Gastrocnemius medialis (tissue), 4 donors: ENCODE results near the gene PEX6. TPM values are rescaled to one million over a fixed set of nuclear protein-coding genes. Genes with fewer than 3 reads are reported as not detected.

Experiments used
- ATAC-seq, 2 donors: fragments of 150-250 bp; one replicate each; pipeline ENCODE4 v1.9.1; 2016
- DNase-seq, 2 donors: peaks; one replicate each; pipeline ENCODE4 v3.0.0-alpha.2; 2019
- H3K27ac ChIP-seq, 4 donors: fragments of 200-600 bp; sonication (generic); 1 replicate in 1 of 4; 2 replicates in 3 of 4; pipeline ENCODE4 v1.5.1; 2016 to 2018; ENCODE audit warnings: mild to moderate bottlenecking in 2 of 4, moderate library complexity in 1 of 4
- H3K27me3 ChIP-seq, 3 donors: fragments of 200-600 bp; sonication (generic) in 2 of 3; 1 replicate in 1 of 3; 2 replicates in 2 of 3; pipeline versions ENCODE4 v1.5.1 to v1.6.0; 2016 to 2019; ENCODE audit warnings: mild to moderate bottlenecking in 1 of 3, moderate library complexity in 1 of 3
- H3K36me3 ChIP-seq, 2 donors: fragments of 200-600 bp; sonication (generic) in 1 of 2; one replicate each; pipeline ENCODE4 v1.5.1; 2017 to 2018
- H3K4me1 ChIP-seq, 2 donors: fragments of 200-600 bp; sonication (generic) in 1 of 2; one replicate each; pipeline ENCODE4 v1.5.1; 2016 to 2017; ENCODE audit warnings: mild to moderate bottlenecking in 2 of 2
- H3K4me3 ChIP-seq, 4 donors: fragments of 200-600 bp; sonication (generic) in 3 of 4; 1 replicate in 1 of 4; 2 replicates in 3 of 4; pipeline ENCODE4 v1.5.1; 2016 to 2019; ENCODE audit warnings: mild to moderate bottlenecking in 2 of 4
- H3K9me3 ChIP-seq, 3 donors: fragments of 200-600 bp; sonication (generic) in 2 of 3; 1 replicate in 1 of 3; 2 replicates in 2 of 3; pipeline ENCODE4 v1.5.1; 2016 to 2019
- POLR2A ChIP-seq, 2 donors: fragments of 450-650 bp; IDR thresholded peaks; one replicate each; pipeline ENCODE4 v1.6.1; 2017; ENCODE audit warnings: antibody characterized with exemption in 2 of 2, mild to moderate bottlenecking in 2 of 2, moderate library complexity in 2 of 2
- in situ Hi-C, 4 donors: fragments of 200-750 bp; cut with MboI; loops; one replicate each; pipeline versions ENCODE4 v1.15.0 to v1.8.0; 2017; ENCODE audit warnings: low sequenced_read_pairs in 4 of 4
- intact Hi-C: fragments of 100-400 bp; cut with DNase I; formaldehyde crosslinking; loops from one replicate; pipeline ENCODE4 v1.15.1; 2023; ENCODE audit warnings: low total_unique reads
- total RNA-seq, 4 donors: library from RNA; depleted of rRNA; stranded (reverse); fragments of >200 nt; gene quantifications; one replicate each; pipeline versions ENCODE4 v1.1.0 to v1.2.3, GENCODE V29; 2016
- TF ChIP-seq, protein P1 (sequence below), 5 experiments: fragments of 450-650 bp in 3 of 5; fragments of 200-600 bp in 2 of 5; sonication (generic) in 2 of 5; IDR thresholded peaks in 4 of 5; conservative IDR thresholded peaks in 1 of 5; 1 replicate in 4 of 5; 2 replicates in 1 of 5; pipeline ENCODE4 v1.5.1; 2016 to 2019; ENCODE audit warnings: antibody characterized with exemption in 5 of 5, mild to moderate bottlenecking in 3 of 5, moderate library complexity in 3 of 5

The PEX6 gene
- total RNA-seq, 4 donors from 2014 or later = 7.4 to 45.1 (median 12.6) TPM

DNA sequence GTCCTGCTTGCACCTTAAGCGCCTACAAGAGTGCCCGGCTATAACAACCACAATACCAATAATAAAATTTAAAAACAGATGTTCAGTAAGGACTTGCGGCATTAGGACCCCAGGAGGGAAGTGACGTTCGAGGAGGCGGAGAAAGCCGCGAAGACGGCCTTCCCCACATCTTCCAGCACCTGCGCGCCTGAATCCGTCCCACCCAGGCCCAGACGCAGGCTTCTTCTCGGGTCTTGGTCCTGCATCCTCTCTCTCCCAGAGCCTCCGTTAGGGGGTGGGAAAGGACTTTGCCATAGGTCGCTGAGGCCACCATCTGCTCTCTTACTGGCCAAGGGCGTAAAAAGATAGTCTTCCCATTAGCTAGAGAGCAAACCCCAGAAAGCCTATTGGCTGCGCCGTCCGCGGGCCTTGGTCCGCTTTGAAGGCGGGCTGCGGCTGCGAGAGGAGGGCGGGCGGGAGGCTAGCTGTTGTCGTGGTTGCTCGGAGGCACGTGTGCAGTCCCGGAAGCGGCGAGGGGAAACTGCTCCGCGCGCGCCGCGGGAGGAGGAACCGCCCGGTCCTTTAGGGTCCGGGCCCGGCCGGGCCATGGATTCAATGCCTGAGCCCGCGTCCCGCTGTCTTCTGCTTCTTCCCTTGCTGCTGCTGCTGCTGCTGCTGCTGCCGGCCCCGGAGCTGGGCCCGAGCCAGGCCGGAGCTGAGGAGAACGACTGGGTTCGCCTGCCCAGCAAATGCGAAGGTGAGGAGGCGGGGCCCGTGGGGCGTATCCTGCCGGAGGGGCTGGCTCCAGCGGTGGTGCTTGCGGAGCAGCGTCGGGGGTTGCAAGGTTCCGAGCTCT is 49.8 kb downstream of the PEX6 start, which contains the start of gene CNPY3:
Gene CNPY3, plus strand, starts transcription at position 495 of the 835 bp plus-strand sequence. Its CDS starts 91 bp downstream, at position 586.
- DNase-seq (peak; percentile 90 to 92), ATAC-seq (peak; percentile 96)
- Histone ChIP-seq H3K27me3 (no peaks in the 10 kb centered on the region), H3K4me3 (peak within 1 kb of the TSS; percentile 74 to 93 (median 82)), H3K9me3 (no peaks in the 10 kb centered on the region), H3K4me1 (peaks cover 17 to 19% of the 10 kb centered on the region in 2 donors), H3K27ac (peak within 1 kb of the TSS; percentile 79 to 94 (median 88)), H3K36me3 (peaks cover 0 to 3% of the 10 kb centered on the region in 2 donors)
- intact Hi-C loops (loop anchor here (1.0 to 2.0 kb wide), 2 partner anchors 56 to 125 kb away; partner anchors contain the start of gene PPP2R5D), in situ Hi-C loops (no loop called here)
- TF ChIP-seq POLR2A (IDR thresholded peaks at IDR 0.05) = peak; percentile 41 to 47
- TF ChIP-seq, protein P1, sequence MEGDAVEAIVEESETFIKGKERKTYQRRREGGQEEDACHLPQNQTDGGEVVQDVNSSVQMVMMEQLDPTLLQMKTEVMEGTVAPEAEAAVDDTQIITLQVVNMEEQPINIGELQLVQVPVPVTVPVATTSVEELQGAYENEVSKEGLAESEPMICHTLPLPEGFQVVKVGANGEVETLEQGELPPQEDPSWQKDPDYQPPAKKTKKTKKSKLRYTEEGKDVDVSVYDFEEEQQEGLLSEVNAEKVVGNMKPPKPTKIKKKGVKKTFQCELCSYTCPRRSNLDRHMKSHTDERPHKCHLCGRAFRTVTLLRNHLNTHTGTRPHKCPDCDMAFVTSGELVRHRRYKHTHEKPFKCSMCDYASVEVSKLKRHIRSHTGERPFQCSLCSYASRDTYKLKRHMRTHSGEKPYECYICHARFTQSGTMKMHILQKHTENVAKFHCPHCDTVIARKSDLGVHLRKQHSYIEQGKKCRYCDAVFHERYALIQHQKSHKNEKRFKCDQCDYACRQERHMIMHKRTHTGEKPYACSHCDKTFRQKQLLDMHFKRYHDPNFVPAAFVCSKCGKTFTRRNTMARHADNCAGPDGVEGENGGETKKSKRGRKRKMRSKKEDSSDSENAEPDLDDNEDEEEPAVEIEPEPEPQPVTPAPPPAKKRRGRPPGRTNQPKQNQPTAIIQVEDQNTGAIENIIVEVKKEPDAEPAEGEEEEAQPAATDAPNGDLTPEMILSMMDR (IDR thresholded peaks at IDR 0.05 in 4 of 5, conservative IDR thresholded peaks at IDR 0.05 in 1 of 5) = peak in 2 of 5 experiments; percentile 17 to 24

DNA sequence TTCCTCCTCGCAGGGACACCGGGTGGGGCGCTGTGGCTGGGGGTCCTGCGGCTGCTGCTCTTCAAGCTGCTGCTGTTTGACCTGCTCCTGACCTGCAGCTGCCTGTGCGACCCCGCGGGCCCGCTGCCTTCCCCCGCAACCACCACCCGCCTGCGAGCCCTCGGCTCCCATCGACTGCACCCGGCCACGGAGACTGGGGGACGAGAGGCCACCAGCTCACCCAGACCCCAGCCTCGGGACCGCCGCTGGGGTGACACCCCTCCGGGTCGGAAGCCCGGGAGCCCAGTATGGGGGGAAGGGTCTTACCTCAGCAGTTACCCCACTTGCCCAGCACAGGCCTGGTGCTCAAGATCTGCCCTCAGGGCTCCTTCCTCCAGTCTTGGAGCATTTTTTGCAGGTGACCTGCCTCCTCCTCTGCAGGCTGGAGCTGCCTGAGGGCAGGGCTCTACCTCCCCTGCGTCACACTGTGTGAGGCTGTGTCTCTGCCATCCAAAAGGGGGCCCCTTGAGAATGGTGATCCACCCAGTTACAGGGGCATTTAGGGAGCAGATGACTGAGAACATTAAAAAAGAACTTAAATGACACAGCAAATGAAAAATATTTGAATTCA is 53.6 kb downstream of the PEX6 start:
- in situ Hi-C loops = no loop called here
- TF ChIP-seq POLR2A (IDR thresholded peaks at IDR 0.05) = no peak
- TF ChIP-seq, protein P1 (IDR thresholded peaks at IDR 0.05 in 4 of 5, conservative IDR thresholded peaks at IDR 0.05 in 1 of 5) = no peak
- intact Hi-C loops = no loop called here
- Histone ChIP-seq H3K36me3 (no peaks in the 10 kb centered on the region), H3K4me3 (no peak overlapping the region), H3K27ac (no peak overlapping the region), H3K4me1 (peaks cover 10 to 13% of the 10 kb centered on the region in 2 donors), H3K9me3 (no peaks in the 10 kb centered on the region), H3K27me3 (no peaks in the 10 kb centered on the region)
- DNase-seq (no peak), ATAC-seq (no peak)

DNA sequence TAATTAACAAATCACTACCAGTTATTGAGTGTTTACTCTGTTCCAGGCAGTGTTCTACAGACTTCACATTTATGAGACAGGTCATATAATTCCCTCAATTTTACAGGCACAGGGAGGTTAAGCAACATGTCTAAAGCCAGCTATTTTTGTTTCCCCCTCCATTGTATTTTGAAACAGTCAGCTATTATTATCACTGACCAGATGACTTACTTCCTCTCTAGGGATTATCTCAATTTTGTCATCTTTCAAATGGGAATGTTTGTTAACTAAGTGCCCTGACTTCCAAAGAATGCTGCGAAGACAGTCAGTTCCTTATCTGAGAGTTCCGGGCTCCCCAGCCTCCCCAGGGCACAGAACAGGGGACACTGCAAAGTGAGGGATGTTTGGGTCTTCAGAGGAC is 55.3 kb downstream of the PEX6 start:
- Histone ChIP-seq H3K4me1 (peaks cover 3 to 5% of the 10 kb centered on the region in 2 donors), H3K36me3 (no peaks in the 10 kb centered on the region), H3K9me3 (no peaks in the 10 kb centered on the region), H3K27ac (no peak overlapping the region), H3K27me3 (no peaks in the 10 kb centered on the region), H3K4me3 (no peak overlapping the region)
- TF ChIP-seq, protein P1 (IDR thresholded peaks at IDR 0.05 in 4 of 5, conservative IDR thresholded peaks at IDR 0.05 in 1 of 5) = no peak
- TF ChIP-seq POLR2A (IDR thresholded peaks at IDR 0.05) = no peak
- ATAC-seq = no peak
- in situ Hi-C loops (loop anchor here in 1 of 4 donors (25.0 kb wide), 1 partner anchor 414 kb away; no protein-coding TSS in a partner anchor), intact Hi-C loops (no loop called here)
- DNase-seq = no peak

DNA sequence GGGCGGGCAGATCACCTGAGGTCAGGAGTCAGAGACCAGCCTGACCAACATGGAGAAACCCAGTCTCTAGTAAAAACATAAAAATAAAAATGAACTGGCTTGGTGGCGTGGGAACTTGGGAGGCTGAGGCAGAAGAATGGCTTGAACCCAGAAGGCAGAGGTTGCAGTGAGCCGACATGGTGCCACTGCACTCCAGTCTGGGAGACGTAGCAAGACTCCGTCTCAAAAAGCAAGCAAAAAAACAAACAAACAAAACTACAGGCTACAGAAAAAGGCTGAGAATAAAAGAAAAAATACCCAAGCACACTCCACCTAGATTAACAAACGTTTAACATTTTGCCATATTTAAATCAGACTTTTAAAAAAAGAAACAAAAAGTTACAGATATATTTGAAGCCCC is 57.2 kb downstream of the PEX6 start:
- Histone ChIP-seq H3K27me3 (no peaks in the 10 kb centered on the region), H3K4me1 (no peaks in the 10 kb centered on the region), H3K36me3 (no peaks in the 10 kb centered on the region), H3K4me3 (no peak overlapping the region), H3K9me3 (no peaks in the 10 kb centered on the region), H3K27ac (no peak overlapping the region)
- intact Hi-C loops (no loop called here), in situ Hi-C loops (loop anchor here in 1 of 4 donors (25.0 kb wide), 1 partner anchor 416 kb away; no protein-coding TSS in a partner anchor)
- no peak for TF ChIP-seq POLR2A (IDR thresholded peaks at IDR 0.05)
- TF ChIP-seq, protein P1 (IDR thresholded peaks at IDR 0.05 in 4 of 5, conservative IDR thresholded peaks at IDR 0.05 in 1 of 5) = no peak
- ATAC-seq = no peak
- DNase-seq = no peak
